Activated naive CD8-positive, alpha-beta T cell treated with anti-CD3 and anti-CD28 coated beads, Interleukin-2, amount 50 U/mL, for 24 hours (primary cell): Measurements from ENCODE around the gene CCDC28A.
"Not testable (repeated sequence)": the region's sequence is repeated elsewhere in the genome, so short reads cannot be mapped to it uniquely, and the experiment has no call there.

Experiments
- ATAC-seq: fragments of 150-1000 bp; cut with Tn5 transposase; one replicate; pipeline ENCODE4 v1.10.0; 2021
- DNase-seq: peaks from one replicate; pipeline ENCODE4 v3.0.0; 2021
- H3K27ac Mint-ChIP-seq: one replicate; pipeline ENCODE4 v1.8.0; 2021; ENCODE audit warnings: mild to moderate bottlenecking, mixed read lengths
- H3K27me3 Mint-ChIP-seq: one replicate; pipeline ENCODE4 v1.8.0; 2021; ENCODE audit warnings: mixed read lengths
- H3K36me3 Mint-ChIP-seq: one replicate; pipeline ENCODE4 v1.8.0; 2021; ENCODE audit warnings: low read depth, mixed read lengths
- H3K4me1 Mint-ChIP-seq: one replicate; pipeline ENCODE4 v1.8.0; 2021; ENCODE audit warnings: mixed read lengths
- H3K4me3 Mint-ChIP-seq: one replicate; pipeline ENCODE4 v1.8.0; 2021; ENCODE audit warnings: mild to moderate bottlenecking, moderate library complexity, mixed read lengths
- H3K9me3 Mint-ChIP-seq: one replicate; pipeline ENCODE4 v1.8.0; 2021; ENCODE audit warnings: mixed read lengths

The CCDC28A gene

GRCh38 chr6:138773177-138774091 lies at the start of gene CCDC28A:
Gene CCDC28A, plus strand, starts transcription at chr6:138773769. Its CDS starts 2,352 bp downstream, at chr6:138776121.
- Mint-ChIP-seq H3K27ac (peak within 1 kb of the TSS; percentile 99), H3K36me3 (peaks cover 4% of the 10 kb centered on the region), H3K4me3 (peak within 1 kb of the TSS; percentile 97), H3K4me1 (peaks cover 41% of the 10 kb centered on the region), H3K27me3 (no peaks in the 10 kb centered on the region), H3K9me3 (no peaks in the 10 kb centered on the region)
- DNase-seq: peak; percentile 91
- ATAC-seq: peak; percentile 87

- ATAC-seq (no peak), DNase-seq (no peak)
- no peak overlapping the region for H3K4me3 Mint-ChIP-seq
- no peaks in the 10 kb centered on the region for H3K9me3 Mint-ChIP-seq
- no peak overlapping the region for H3K27ac Mint-ChIP-seq
- no peaks in the 10 kb centered on the region for H3K27me3 Mint-ChIP-seq
- no peaks in the 10 kb centered on the region for H3K36me3 Mint-ChIP-seq
- peaks cover 2% of the 10 kb centered on the region for H3K4me1 Mint-ChIP-seq
Measured at GRCh38 chr6:138724015-138724414, 49.6 kb upstream of the CCDC28A start.

GRCh38 chr6:138726066-138726756 lies 47.4 kb upstream of the CCDC28A start:
- DNase-seq: no peak
- Mint-ChIP-seq H3K9me3 (no peaks in the 10 kb centered on the region), H3K36me3 (no peaks in the 10 kb centered on the region), H3K27ac (no peak overlapping the region), H3K4me3 (no peak overlapping the region), H3K4me1 (peaks cover 2% of the 10 kb centered on the region), H3K27me3 (no peaks in the 10 kb centered on the region)
- ATAC-seq: no peak

- H3K4me1 Mint-ChIP-seq: peaks cover 2% of the 10 kb centered on the region
- no peak overlapping the region for H3K27ac Mint-ChIP-seq
- H3K9me3 Mint-ChIP-seq: peaks cover 2% of the 10 kb centered on the region
- ATAC-seq (no peak), DNase-seq (no peak)
- H3K27me3 Mint-ChIP-seq: peaks cover 1% of the 10 kb centered on the region
- no peak overlapping the region for H3K4me3 Mint-ChIP-seq
- no peaks in the 10 kb centered on the region for H3K36me3 Mint-ChIP-seq
Measured at GRCh38 chr6:138726757-138727097, 46.8 kb upstream of the CCDC28A start.

- no peak for DNase-seq
- no peak overlapping the region for H3K4me3 Mint-ChIP-seq
- peaks cover 6% of the 10 kb centered on the region for H3K9me3 Mint-ChIP-seq
- peaks cover 2% of the 10 kb centered on the region for H3K4me1 Mint-ChIP-seq
- peaks cover 2% of the 10 kb centered on the region for H3K36me3 Mint-ChIP-seq
- peaks cover 1% of the 10 kb centered on the region for H3K27me3 Mint-ChIP-seq
- ATAC-seq: no peak
- no peak overlapping the region for H3K27ac Mint-ChIP-seq
Measured at GRCh38 chr6:138727182-138727581, 46.4 kb upstream of the CCDC28A start.

- no peak overlapping the region for H3K27ac Mint-ChIP-seq
- peaks cover 2% of the 10 kb centered on the region for H3K36me3 Mint-ChIP-seq
- peaks cover 2% of the 10 kb centered on the region for H3K4me1 Mint-ChIP-seq
- DNase-seq (no peak), ATAC-seq (no peak)
- no peak overlapping the region for H3K4me3 Mint-ChIP-seq
- peaks cover 7% of the 10 kb centered on the region for H3K9me3 Mint-ChIP-seq
- peaks cover 1% of the 10 kb centered on the region for H3K27me3 Mint-ChIP-seq
Measured at GRCh38 chr6:138728662-138729061, 44.9 kb upstream of the CCDC28A start.

- H3K27ac Mint-ChIP-seq, H3K4me1 Mint-ChIP-seq, H3K36me3 Mint-ChIP-seq, H3K4me3 Mint-ChIP-seq, H3K27me3 Mint-ChIP-seq, ATAC-seq, H3K9me3 Mint-ChIP-seq, DNase-seq: not testable (repeated sequence)
Measured at GRCh38 chr6:138730037-138730436, 43.5 kb upstream of the CCDC28A start.

GRCh38 chr6:138734585-138734984 lies 39.0 kb upstream of the CCDC28A start:
- Mint-ChIP-seq H3K27me3 (peaks cover 1% of the 10 kb centered on the region), H3K27ac (no peak overlapping the region), H3K4me3 (no peak overlapping the region), H3K4me1 (no peaks in the 10 kb centered on the region), H3K9me3 (peaks cover 7% of the 10 kb centered on the region), H3K36me3 (peaks cover 2% of the 10 kb centered on the region)
- no peak for ATAC-seq
- DNase-seq: no peak

GRCh38 chr6:138736640-138737039 lies 36.9 kb upstream of the CCDC28A start:
- H3K4me3 Mint-ChIP-seq: no peak overlapping the region
- H3K9me3 Mint-ChIP-seq: peaks cover 10% of the 10 kb centered on the region
- no peaks in the 10 kb centered on the region for H3K4me1 Mint-ChIP-seq
- DNase-seq: no peak
- no peak for ATAC-seq
- H3K27ac Mint-ChIP-seq: no peak overlapping the region
- peaks cover 2% of the 10 kb centered on the region for H3K36me3 Mint-ChIP-seq
- no peaks in the 10 kb centered on the region for H3K27me3 Mint-ChIP-seq

GRCh38 chr6:138752017-138752416 lies 21.6 kb upstream of the CCDC28A start:
- ATAC-seq (no peak), DNase-seq (no peak)
- no peaks in the 10 kb centered on the region for H3K4me1 Mint-ChIP-seq
- no peaks in the 10 kb centered on the region for H3K9me3 Mint-ChIP-seq
- no peaks in the 10 kb centered on the region for H3K27me3 Mint-ChIP-seq
- H3K27ac Mint-ChIP-seq: no peak overlapping the region
- no peaks in the 10 kb centered on the region for H3K36me3 Mint-ChIP-seq
- H3K4me3 Mint-ChIP-seq: no peak overlapping the region

- H3K4me3 Mint-ChIP-seq: no peak overlapping the region
- no peaks in the 10 kb centered on the region for H3K27me3 Mint-ChIP-seq
- no peak overlapping the region for H3K27ac Mint-ChIP-seq
- no peaks in the 10 kb centered on the region for H3K36me3 Mint-ChIP-seq
- no peaks in the 10 kb centered on the region for H3K9me3 Mint-ChIP-seq
- DNase-seq: no peak
- no peaks in the 10 kb centered on the region for H3K4me1 Mint-ChIP-seq
- no peak for ATAC-seq
Measured at GRCh38 chr6:138757136-138757535, 16.4 kb upstream of the CCDC28A start.

- Mint-ChIP-seq H3K4me3 (no peak overlapping the region), H3K27me3 (peaks cover 2% of the 10 kb centered on the region), H3K9me3 (no peaks in the 10 kb centered on the region), H3K4me1 (peaks cover 17% of the 10 kb centered on the region), H3K27ac (no peak overlapping the region), H3K36me3 (no peaks in the 10 kb centered on the region)
- ATAC-seq (no peak), DNase-seq (no peak)
Measured at GRCh38 chr6:138765896-138766655, 7.5 kb upstream of the CCDC28A start.

GRCh38 chr6:138769102-138769676 lies 4.4 kb upstream of the CCDC28A start:
- Mint-ChIP-seq H3K36me3 (no peaks in the 10 kb centered on the region), H3K27ac (peak overlapping the region; percentile 40), H3K9me3 (no peaks in the 10 kb centered on the region), H3K4me1 (peaks cover 36% of the 10 kb centered on the region), H3K4me3 (no peak overlapping the region), H3K27me3 (peaks cover 2% of the 10 kb centered on the region)
- ATAC-seq (no peak), DNase-seq (no peak)

- no peaks in the 10 kb centered on the region for H3K27me3 Mint-ChIP-seq
- ATAC-seq (no peak), DNase-seq (no peak)
- no peaks in the 10 kb centered on the region for H3K9me3 Mint-ChIP-seq
- peaks cover 44% of the 10 kb centered on the region for H3K4me1 Mint-ChIP-seq
- peaks cover 4% of the 10 kb centered on the region for H3K36me3 Mint-ChIP-seq
- H3K27ac Mint-ChIP-seq: peak overlapping the region; percentile 99
- H3K4me3 Mint-ChIP-seq: peak overlapping the region; percentile 97
Measured at GRCh38 chr6:138772596-138773176, 883 bp upstream of the CCDC28A start.
